Measurements from ENCODE around the gene PEX11B.
A peak's percentile ranks its signal among the peaks of the same experiment; 100 is the strongest.

GRCh38 chr1:145964328-145965118, 46.0 kb upstream of the PEX11B start, which contains the start of the genes ANKRD34A and POLR3GL:
- TF ChIP-seq CTCF (IDR thresholded peaks at IDR 0.05) (no peak), POLR2A (IDR thresholded peaks at IDR 0.05) (peak; percentile 92), EP300 (IDR thresholded peaks at IDR 0.05) (no peak)
